ENCODE data around the gene HSPB1. TPM values are rescaled to one million over a fixed set of nuclear protein-coding genes. Genes with fewer than 3 reads are reported as not detected.

HSPB1 gene
- total RNA-seq, 1 experiment from 2014 or later, result 202 TPM

GRCh38 chr7:76302347-76303201, at the start of gene HSPB1 (continued):
- no peak; the same call in 1 of the 2 replicates for TF ChIP-seq ZNF138 (CRISPR knock-in tag; conservative IDR thresholded peaks at IDR 0.05)
- no peak; the same call in 1 of the 2 replicates for TF ChIP-seq MLX (CRISPR knock-in tag; IDR thresholded peaks at IDR 0.05)
- peak; percentile 75; the same call in 1 of the 2 replicates for TF ChIP-seq E2F1 (CRISPR knock-in tag; IDR thresholded peaks at IDR 0.05)
- no peak for TF ChIP-seq ZNF423 (CRISPR knock-in tag; IDR thresholded peaks at IDR 0.05)
- TF ChIP-seq ATF3 (CRISPR knock-in tag; conservative IDR thresholded peaks at IDR 0.05), result no peak
- peak; percentile 87; the same call in 1 of the 2 replicates for TF ChIP-seq MYBL2 (CRISPR knock-in tag; IDR thresholded peaks at IDR 0.05)
- TF ChIP-seq E2F4 (CRISPR knock-in tag; IDR thresholded peaks at IDR 0.05; ENCODE audit: borderline replicate concordance, low read depth), result no peak
- TF ChIP-seq USF1 (CRISPR knock-in tag; IDR thresholded peaks at IDR 0.05), result peak; percentile 40; the same call in 1 of the 2 replicates
- TF ChIP-seq CREB1 (CRISPR knock-in tag; IDR thresholded peaks at IDR 0.05), result peak; percentile 4; the same call in 1 of the 2 replicates
- no peak for TF ChIP-seq ZBTB21 (CRISPR knock-in tag; IDR thresholded peaks at IDR 0.05; ENCODE audit: borderline replicate concordance)
- no peak for TF ChIP-seq KAT7 (CRISPR knock-in tag; IDR thresholded peaks at IDR 0.05; ENCODE audit: borderline replicate concordance)
- no peak for TF ChIP-seq ATF6 (CRISPR knock-in tag; IDR thresholded peaks at IDR 0.05)
- peak; percentile 27; the same call in 1 of the 2 replicates for TF ChIP-seq ZBTB43 (CRISPR knock-in tag; IDR thresholded peaks at IDR 0.05)

- no peak for ATAC-seq
- peak overlapping the region; percentile 12; the same call in 1 of the 2 replicates for H3K27ac Mint-ChIP-seq
- TF ChIP-seq GABPB1 (CRISPR knock-in tag; IDR thresholded peaks at IDR 0.05) (no peak), SOX15 (CRISPR knock-in tag; IDR thresholded peaks at IDR 0.05) (no peak), HMGA2 (CRISPR knock-in tag; IDR thresholded peaks at IDR 0.05) (no peak), E2F4 (CRISPR knock-in tag; IDR thresholded peaks at IDR 0.05; ENCODE audit: borderline replicate concordance, low read depth) (no peak), ZNF396 (CRISPR knock-in tag; IDR thresholded peaks at IDR 0.05; ENCODE audit: borderline replicate concordance) (no peak), NFATC4 (CRISPR knock-in tag; IDR thresholded peaks at IDR 0.05) (no peak), E2F1 (CRISPR knock-in tag; IDR thresholded peaks at IDR 0.05) (no peak), ZNF121 (CRISPR knock-in tag; IDR thresholded peaks at IDR 0.05) (no peak), NR1H2 (CRISPR knock-in tag; IDR thresholded peaks at IDR 0.05) (no peak), AR (CRISPR knock-in tag; IDR thresholded peaks at IDR 0.05) (no peak)
Measured at GRCh38 chr7:76254781-76255180, 47.7 kb upstream of the HSPB1 start.

More at GRCh38 chr7:76254781-76255180, 47.7 kb upstream of the HSPB1 start:
- POLR2A ChIA-PET, result interaction anchor here (0.6 kb wide), 1 partner anchor 21 kb away, joined by 6 read pairs; no protein-coding TSS in a partner anchor
- no peaks in the 10 kb centered on the region for H3K9me3 Mint-ChIP-seq
- peaks cover 11% of the 10 kb centered on the region for H3K36me3 Mint-ChIP-seq
- no peak for DNase-seq (ENCODE audit: low spot score)
- H3K4me3 Mint-ChIP-seq, result no peak overlapping the region
- H3K27me3 Mint-ChIP-seq (ENCODE audit: low read depth), result no peaks in the 10 kb centered on the region
- H3K4me1 Mint-ChIP-seq, result peaks cover 31% of the 10 kb centered on the region
- CTCF ChIA-PET, result interaction anchor here (0.6 to 1.6 kb wide), 6 partner anchors 8 to 59 kb away, joined by 3 to 6 read pairs (median 4); partner anchors contain the start of gene SRRM3

Data from WTC11 (cell line).